CD4-positive, alpha-beta T cell treated with Interleukin-17A for 4 hours (primary cell): Measurements from ENCODE around the gene VDAC1.
A peak's percentile ranks its signal among the peaks of the same experiment; 100 is the strongest.
"Not testable (repeated sequence)": the region's sequence is repeated elsewhere in the genome, so short reads cannot be mapped to it uniquely, and the experiment has no call there.

Experiments used
- DNase-seq: peaks from one replicate; pipeline ENCODE4 v3.0.0-alpha.2; 2020; ENCODE audit warnings: mixed read lengths

VDAC1 gene

DNA sequence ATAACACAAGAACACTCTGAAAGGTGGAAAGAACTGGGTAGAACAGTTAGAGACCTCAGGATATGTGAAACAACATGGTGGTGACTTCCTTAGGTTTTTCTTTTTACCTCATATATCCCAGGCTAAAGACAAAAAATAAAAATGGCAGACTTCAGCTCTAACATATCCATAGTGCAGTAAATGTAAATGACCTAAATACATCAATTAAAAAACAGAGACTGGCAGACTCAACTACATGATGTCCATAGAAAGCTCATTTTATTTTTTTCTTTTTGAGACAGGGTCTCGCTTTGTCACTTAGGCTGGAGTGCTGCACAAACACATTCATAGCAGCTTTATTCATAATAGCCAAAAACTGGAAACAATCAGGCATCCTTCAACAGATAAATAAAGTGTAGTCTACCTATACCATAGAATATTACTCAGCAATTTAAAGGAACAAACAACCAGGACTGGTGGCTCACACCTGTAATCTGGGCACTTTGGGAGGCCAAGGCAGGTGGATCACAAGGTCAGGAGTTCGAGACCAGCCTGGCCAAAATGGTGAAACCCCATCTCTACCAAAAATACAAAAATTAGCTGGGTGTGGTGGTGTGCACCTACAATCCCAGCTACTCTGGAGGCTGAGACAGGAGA, 41.2 kb downstream of the VDAC1 start:
- no peak for DNase-seq

DNA sequence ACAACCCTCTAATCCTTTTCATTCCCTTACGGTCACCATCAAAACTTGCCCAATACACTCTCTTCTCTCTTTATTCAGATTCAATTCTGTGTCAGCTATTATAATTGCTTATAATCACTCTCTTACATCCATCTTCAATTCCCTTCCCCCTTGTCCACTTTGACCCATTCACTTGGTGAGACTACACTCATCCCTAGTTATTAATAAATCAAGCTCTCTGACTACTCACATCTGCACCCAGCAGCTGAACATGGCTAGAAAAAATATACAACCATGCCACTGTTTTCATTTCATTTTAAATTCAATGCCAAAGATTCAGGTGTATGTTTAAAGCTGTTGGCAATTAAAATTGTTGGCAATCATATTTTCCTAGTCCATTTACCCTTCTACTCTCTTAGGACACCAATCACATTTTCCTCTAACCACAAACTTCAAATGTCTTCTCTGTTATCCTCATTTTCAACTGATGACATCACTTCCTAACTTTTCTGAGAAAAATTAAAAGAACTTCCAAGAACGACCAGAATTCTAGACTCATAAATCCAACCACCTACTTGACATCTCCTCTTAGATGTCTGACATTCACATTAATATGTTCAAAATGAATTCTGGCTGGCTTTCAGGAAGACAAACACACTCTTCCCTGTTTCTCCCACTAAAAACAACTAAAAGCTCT, 41.8 kb downstream of the VDAC1 start:
- DNase-seq: no peak

DNA sequence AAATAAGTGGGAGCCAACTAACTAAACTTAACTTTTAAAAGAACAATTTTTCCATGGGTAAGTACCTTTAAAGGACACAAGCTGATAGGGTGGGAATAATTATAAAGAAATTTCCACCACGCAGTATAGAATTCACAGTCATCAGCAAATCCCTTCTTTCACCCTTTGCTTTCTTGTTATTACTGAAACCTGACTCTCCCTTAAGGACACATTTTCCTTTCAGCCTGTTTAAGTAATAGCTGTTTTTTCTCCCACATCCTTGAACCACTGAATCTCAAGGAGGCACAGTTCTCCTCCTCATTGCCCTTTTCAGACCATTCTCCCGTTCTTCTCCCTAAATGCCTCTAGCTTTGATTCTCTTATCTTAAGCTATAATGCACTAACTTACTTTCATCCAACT, 42.6 kb downstream of the VDAC1 start:
- no peak for DNase-seq

DNA sequence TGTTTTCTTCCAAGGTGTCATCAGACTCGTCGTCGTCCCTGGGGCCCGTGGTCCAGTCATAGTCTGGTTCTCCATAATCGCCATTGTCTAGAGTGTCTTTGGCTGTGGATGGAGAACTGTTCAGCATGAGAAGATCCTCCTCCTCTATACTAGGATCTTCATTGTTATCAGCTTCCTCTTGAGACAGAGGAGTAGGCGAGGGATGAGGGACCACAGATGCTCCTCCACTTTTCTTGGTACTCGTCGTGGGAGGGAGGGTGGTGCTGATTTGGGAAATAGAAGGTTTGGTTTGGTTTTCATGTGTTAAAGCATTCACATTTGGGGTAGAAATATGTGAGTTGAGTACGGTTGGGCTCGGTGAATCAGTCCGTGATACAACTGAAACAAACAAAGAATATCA, 45.1 kb downstream of the VDAC1 start:
- DNase-seq: no peak

DNA sequence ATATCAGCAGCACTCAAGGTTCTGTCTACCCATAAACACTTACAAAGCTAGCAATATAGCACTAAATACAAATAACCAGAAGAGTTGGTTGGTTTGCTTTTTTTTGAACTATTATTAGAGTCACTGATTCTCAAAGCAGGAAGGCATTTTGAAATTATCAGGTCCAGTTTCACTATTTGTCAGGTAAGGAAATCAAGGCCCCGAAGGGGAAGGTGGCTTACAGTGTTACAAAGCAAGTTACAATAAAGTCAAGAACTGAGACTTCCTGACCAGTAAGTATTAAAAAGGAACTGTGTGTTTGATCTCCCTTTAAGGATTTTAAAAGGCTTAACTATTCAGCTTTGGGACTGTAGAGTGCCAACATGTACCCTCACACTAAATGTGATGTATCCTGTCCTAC, 47.2 kb downstream of the VDAC1 start:
- no peak for DNase-seq

DNA sequence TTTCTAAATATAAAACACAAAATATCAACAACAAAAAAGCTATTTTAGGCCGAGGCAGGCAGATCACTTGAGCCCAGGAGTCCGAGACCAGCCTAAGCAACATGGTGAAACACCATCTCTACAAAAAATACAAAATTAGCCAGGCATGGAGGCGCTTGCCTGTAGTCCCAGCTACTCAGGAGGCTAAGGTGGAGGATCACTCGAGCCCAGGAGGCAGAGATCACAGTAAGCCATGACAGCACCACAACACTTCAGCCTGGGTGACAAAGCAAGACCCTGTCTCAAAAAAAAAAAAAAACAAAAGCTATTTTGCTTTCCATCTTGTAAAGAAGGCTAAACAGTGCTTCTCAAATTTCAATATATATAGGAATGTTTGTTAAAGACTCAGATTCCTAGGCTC, 47.7 kb downstream of the VDAC1 start:
- DNase-seq: no peak

DNA sequence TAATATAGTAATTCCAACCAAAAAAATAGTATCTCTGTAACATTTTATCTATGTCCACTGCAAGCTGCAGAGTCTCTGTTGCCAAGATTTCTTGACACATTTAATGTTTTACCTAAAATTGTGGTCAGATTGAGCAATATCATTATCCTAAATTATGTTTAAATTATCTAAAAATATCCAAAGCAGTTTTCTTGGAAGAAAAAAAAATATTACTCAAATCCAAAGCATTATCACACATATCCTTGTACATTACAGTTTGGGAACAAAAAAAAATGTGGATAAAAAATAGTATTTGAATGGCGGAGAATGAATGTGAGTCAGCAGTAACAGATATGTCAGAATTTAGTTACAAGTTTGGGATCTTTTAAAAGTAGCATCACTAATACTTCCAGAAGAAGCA, 48.6 kb downstream of the VDAC1 start:
- not testable (repeated sequence) for DNase-seq

DNA sequence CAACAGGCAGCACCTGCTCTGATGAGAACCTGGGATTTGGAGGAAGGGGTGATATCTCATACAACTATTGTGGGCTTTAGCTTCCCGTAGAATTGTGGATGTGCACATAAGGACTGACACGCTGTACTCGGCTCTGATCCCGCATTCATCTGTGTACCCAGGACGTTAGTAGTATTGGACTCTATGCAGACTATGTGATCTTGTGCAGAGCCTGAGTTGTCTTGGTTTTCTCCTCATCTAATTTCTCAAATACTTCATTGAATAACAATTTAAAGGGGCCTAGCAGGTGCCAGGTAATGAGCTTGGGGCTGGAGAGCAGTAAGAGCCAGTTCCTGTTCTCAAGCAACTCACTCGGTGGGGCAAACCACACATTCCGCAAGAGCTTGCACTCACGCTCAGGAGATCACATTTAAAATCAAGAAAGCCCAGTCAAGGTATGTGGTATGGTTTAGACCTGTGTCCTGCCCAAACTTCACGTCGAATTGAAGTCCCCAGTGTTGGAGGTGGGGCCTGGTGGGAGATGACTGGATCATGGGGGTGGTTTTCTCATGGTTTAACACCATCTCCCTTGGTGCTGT, 51.1 kb downstream of the VDAC1 start:
- no peak for DNase-seq

DNA sequence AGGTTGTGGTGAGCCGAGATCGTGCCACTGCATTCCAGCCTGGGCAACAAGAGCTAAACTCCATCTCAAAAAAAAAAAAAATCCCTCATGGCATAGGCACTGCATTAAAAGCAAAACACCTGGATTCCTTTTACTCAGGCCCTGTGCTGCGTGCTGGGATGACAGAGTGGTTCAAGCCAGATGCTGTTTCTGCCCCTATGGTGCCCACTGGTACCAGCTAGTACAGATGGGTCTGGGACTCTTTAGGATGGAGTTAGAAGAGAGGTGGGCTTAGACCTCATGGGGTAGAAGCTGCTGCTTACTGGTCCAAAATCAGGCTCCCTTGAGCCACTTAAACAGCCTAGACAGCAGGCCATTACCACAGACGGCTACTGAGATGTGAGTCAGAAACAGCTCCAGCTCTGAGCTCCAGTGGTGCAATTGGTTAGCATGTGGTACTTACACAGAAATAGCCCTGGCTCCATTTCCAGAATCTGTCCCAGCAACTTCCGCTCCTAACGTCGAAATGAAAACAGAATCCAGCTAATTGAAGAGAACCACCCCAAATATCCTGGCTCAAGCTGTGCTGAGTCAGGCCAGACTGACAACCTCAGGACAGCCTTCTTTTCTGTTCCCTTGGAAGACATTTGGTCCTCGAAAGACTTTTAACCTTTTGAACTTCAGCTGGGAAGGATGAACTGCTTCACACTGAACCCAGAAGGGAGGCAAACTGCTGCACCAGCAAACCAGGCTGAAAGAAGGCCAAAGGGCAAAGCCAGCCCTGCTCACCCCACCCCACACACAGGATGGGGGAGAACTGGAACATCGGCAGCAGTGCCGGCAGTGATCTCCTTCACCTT, 51.8 kb downstream of the VDAC1 start:
- DNase-seq: no peak

DNA sequence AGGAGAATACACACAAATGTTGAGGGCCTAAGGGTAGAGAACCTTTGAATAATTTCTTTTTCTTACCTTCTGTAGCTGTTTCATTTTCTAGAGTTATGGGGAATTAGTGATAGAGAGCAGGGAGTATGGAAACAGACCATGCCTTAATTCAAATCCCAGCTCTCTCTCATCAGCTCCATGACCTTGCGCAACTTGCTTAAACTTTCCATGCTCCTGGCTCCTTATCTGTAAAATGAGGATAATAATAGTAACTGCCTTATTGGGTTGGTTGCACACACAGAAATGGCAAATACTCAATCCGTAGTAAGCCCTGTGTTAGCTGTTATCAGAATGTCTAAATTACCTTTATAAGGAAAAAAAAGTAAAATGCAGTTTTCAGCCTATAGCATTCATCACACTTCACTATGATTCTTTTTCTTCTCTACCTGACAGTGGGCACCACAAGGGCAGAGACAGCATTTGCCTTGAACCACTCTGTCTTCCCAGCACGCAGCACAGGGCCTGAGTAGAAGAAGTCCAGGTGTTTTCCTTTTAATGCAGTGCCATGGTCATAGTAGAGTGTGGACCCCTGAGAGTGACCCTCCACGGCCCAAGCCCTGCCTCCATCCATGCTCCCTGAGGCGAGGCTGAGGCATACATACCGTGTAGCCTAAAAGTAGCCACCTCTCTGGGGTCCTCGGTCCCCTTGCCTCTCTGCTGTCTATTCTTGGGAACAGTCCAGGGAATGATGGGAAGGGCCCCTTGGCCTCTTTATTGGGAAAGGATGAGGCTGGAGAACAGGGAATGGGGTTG, 53.8 kb downstream of the VDAC1 start:
- DNase-seq: no peak

DNA sequence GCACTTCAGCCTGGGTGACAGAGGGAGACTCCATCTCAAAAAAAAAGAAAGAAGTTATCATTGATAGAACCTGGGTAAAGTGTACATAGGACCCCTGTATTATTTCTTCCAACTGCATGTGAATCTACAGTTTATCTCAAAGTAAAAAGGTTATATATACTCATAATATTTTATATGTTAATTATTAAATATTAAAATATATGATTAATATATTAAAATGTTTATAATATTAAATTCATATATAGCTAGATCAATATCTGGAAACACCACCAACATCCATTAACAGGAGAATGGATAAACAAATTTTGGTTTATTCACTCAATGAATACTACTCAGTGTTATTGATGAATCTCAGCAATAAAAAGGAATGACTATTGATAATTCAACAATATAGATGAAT, 56.1 kb downstream of the VDAC1 start:
- no peak for DNase-seq

DNA sequence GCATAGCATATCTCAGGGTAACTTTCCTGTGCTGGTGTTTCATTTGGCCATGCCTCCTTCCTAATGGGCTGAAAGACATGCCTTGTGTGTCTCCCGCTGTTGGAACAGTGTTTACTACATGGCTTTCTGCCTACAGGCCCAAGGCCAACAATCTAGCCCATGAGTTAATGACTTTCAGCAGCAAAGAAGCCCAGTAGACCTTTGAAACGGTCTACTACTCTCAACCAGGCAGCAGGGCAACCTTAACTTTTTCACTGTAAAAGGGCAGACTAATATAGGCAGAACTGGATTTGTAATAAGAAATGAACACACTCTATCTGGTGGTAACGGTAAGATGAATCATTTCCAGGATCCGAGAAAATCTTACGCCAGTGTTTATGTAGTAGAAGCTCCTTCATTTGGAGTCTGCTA, 57.3 kb downstream of the VDAC1 start:
- no peak for DNase-seq

DNA sequence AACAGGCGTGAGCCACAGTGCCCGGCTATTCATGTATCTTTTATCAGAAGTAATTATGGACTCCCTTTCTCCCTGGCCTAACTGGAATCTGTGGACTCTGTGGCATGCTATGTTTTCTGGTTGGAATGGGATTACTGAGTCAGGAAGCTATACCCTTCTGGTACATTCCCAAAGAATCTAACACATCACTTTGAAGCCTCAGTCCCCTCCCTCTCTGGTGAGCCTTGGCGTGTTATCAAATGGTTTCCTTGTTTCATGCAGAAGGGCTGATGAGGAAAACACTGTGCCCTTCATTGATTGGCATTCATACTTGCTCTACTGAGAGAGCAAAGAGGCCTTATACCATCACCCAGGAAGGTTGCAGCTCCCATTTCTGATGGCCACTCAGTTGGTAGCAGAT, 59.2 kb downstream of the VDAC1 start:
- DNase-seq: no peak

DNA sequence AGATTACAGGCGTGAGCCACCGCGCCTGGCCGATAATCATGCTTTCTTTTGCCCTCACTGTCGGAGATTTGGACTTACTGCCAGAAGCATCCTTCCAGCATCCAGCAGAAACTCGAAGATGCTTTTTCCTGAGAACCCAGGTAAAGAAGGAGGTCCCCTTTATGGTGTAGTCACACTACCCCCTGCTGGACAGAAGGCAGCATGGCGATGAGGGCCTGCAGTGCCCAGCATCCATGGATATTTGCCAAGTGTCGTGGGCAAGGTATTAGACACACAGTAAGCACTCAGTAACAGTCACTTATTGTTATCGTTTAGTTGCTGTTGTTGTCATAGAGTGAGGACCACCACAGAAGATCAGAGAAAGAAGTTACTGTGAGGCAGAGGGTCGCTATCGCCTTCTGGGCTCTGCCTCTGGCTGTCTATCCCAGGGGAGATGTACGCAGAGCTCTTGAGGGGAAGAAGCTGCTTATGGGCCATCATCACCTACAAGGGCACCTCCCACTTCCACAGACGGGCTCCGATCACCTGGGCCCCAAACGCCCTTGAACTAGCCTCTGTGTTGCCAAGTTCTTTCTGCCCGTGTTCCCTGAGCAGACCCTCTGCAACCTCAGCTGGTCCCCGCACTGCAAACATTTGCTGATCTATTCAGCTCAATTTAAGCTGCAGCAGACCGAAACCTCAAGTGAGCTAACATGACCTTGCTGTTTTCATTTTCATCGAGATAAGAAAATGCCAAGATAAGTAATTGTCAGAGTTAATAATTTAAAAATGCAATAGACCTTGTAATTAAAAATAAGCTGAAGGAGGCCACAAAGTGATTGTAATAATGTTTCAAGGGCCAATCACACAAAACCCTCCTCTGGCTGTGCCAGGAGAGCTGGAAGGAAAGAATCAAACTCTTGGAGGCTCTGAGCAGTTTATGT, 60.3 kb downstream of the VDAC1 start:
- DNase-seq: peak; percentile 30

DNA sequence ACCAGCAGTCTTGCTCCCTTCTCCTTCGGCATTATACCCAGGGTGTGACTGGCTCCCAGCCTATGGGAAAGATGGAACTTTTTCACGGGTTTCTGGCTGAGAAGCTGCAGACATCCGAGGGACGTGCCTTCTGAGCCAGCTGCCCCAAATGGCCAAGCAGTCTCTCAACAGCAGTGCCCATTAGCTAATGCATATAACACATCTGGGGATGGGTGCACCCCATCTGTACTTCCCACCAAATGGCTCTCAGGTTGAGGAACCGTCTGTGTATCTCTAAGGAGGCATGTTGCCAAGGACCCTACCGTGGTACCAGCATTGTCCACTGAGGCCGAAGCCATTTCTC, 61.3 kb downstream of the VDAC1 start:
- no peak for DNase-seq

DNA sequence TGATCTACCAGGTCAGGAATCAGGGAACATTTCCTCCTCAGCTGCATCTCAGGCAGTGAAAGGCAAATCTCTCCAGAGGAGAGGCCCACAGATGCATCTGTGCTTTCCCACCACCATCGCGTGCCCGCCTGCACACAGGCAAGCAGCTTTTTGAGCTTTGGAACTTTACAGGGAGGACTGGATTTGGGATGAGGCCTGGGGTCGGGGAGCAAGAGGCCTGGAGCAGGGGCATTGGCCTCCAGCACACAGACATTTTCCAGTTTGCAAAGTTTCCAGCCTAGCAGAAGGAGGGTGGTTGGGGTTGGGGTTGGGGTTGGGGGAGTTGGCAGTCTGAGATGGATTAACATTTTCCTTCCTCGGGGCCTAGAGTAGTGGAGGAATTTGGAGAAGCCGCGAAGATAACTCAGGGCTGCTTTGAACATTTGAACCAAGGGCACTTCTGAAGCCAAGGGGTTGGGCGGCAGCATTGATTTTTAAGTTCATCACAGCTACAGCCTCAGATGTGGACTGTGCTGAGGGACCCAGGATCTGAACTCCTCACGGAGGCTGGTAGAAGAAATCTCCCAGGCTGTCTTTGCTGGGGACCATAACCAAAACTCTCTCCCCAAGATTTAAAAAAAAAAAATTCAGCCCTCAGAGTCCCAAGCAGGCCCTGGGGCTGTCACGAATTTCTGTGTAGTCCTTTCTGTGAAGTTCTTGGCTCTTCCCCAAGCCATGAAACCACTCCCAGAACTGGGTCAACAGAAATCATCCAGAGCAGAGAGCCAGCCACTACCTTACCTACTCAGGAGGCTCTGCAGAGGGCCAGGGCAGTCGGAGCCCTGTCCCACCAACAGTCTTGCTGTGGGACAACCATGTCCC, 61.9 kb downstream of the VDAC1 start:
- DNase-seq: no peak

DNA sequence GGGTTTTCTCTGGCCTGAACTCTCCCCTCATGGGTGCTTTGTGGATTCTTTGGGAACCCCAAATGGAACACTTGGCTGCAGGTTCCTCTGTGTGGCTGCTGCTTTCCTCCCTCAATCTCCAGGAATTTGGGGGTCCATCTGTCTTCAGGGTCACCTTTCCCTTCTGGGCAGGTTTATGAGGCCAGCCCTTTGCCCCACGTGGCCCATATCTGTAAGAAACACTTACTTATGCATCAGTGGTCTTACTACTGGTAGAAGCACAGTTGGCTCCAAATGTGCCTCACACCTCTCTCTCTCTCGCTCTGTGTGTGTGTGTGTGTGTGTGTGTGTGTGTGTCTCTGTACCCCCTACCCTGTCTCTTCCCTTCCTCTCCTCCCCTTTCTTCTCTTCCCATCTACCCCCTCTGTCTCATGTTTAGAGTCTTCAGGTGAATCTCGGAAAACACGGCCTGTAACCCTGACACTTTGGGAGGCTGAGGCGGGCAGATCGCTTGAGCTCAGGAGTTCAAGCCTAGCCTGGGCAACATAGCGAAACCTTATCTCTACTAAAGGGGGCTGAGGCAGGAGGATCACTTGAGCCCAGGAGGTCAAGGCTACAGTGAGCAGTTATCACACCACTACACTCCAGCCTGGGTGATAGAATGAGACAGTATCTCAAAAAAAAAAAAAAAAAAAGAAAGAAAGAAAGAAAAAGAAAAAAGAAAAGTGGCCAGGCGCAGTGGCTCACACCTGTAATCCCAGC, 63.1 kb downstream of the VDAC1 start:
- no peak for DNase-seq

DNA sequence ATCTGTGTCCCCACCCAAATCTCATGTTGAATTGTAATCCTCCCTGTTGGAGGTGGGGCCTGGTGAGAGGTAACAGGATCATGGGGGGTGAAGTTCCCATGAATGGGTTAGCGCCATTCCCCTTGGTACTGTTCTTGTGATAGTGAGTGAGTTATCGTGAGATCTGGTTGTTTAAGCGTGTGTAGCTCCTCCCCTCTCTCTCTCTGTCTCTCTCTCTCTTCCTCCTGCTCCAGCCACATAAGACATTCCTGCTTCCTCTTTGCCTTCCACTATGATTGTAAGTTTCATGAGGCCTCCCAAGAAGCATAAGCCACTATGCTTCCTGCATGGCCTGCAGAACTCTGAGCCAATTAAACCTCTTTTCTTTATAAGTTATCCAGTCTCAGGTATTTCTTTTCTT, 65.1 kb downstream of the VDAC1 start:
- no peak for DNase-seq

DNA sequence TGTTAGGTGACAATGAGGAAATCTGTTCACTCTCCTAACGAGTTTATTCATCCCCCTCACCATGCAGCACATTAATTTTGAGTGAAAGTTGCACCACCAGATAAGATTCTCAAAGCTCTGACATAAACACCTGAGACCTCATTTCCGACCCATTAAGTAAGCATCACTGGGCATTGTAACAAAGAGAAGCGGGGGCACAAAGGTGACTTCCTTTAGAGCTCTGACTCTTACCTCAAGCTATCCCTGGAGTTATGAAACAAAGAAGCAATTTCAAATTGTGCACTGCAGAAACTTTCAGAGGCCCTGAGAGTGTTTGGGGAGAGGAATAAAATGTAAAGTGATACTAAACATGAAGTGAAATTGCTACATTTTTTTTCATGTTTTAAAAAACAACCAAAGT, 65.8 kb downstream of the VDAC1 start:
- no peak for DNase-seq
